NCI-H510A treated with DMSO at 0.1 percent for 48 hours (cell line): ENCODE results near the gene GARRE1.

Experiments
- DNase-seq: peaks from one replicate; lab custom pipeline; 2025; lab: John Stamatoyannopoulos, UW

GARRE1 gene

GRCh38 chr19:34291235-34291634 is 36.9 kb downstream of the GARRE1 start:
- no peak for DNase-seq

GRCh38 chr19:34295103-34295502 is 40.7 kb downstream of the GARRE1 start:
- no peak for DNase-seq

- peak; percentile 71 for DNase-seq
These were observed 44.7 kb downstream of the GARRE1 start for GRCh38 chr19:34298891-34299520.

GRCh38 chr19:34299576-34299975 is 45.2 kb downstream of the GARRE1 start:
- no peak for DNase-seq

GRCh38 chr19:34300380-34300779 is 46.0 kb downstream of the GARRE1 start:
- no peak for DNase-seq

GRCh38 chr19:34300962-34301361 is 46.6 kb downstream of the GARRE1 start:
- no peak for DNase-seq
